CD4-positive, alpha-beta T cell (primary cell): ENCODE results near the gene PLXNB2. TPM values are rescaled to one million over a fixed set of nuclear protein-coding genes. Genes with fewer than 3 reads are reported as not detected.

Experiments
- ATAC-seq: fragments of 200-7000 bp; cut with Tn5 transposase; one replicate; pipeline ENCODE4 v1.10.0; 2022; ENCODE audit warnings: mild to moderate bottlenecking; ENCODE audit not compliant: poor library complexity
- CTCF ChIA-PET: fragments of 350-600 bp; sonication (Branson Sonifier 250); formaldehyde crosslinking; loops from one replicate; lab custom pipeline; 2021; ENCODE audit warnings: antibody characterized with exemption, inconsistent platforms; lab: Charles Lee
- POLR2A ChIA-PET: fragments of 350-600 bp; sonication (Branson Sonifier 250); formaldehyde crosslinking; loops from one replicate; lab custom pipeline; 2021; ENCODE audit warnings: antibody characterized with exemption, inconsistent platforms; lab: Charles Lee
- DNase-seq, 14 experiments: peaks; one replicate each; pipeline ENCODE4 v3.0.0-alpha.2; 2013 to 2020; ENCODE audit warnings: mixed read lengths in 2 of 14
- H3K27ac ChIP-seq, 2 donors: one replicate each; pipeline versions ENCODE4 v1.5.1 to v1.7.0; 2013; ENCODE audit warnings: low read length in 2 of 2, low read depth in 1 of 2, mild to moderate bottlenecking in 1 of 2
- H3K27me3 ChIP-seq, 2 experiments: 1 replicate in 1 of 2; 2 replicates in 1 of 2; pipeline versions ENCODE4 v1.6.1 to v1.7.0; 2013; ENCODE audit warnings: low read length in 2 of 2, control low read depth in 1 of 2, mild to moderate bottlenecking in 1 of 2, moderate library complexity in 1 of 2; ENCODE audit not compliant: insufficient read depth in 2 of 2, control insufficient read depth in 1 of 2
- H3K36me3 ChIP-seq: one replicate; pipeline ENCODE4 v1.6.1; 2013; ENCODE audit warnings: low read length, control low read depth; ENCODE audit not compliant: insufficient read depth
- H3K4me1 ChIP-seq: one replicate; pipeline ENCODE4 v1.6.1; 2013; ENCODE audit warnings: low read length, control low read depth; ENCODE audit not compliant: insufficient read depth
- H3K4me3 ChIP-seq: one replicate; pipeline ENCODE4 v1.5.1; 2013; ENCODE audit warnings: mild to moderate bottlenecking, low read length, moderate library complexity
- H3K9me3 ChIP-seq, 2 experiments: 1 replicate in 1 of 2; 2 replicates in 1 of 2; pipeline versions ENCODE4 v1.6.1 to v1.7.0; 2013; ENCODE audit warnings: low read length in 2 of 2, mild to moderate bottlenecking in 2 of 2, control low read depth in 1 of 2, moderate library complexity in 1 of 2; ENCODE audit not compliant: control insufficient read depth in 1 of 2, insufficient read depth in 1 of 2
- H3K27ac Mint-ChIP-seq: one replicate; pipeline ENCODE4 v1.8.0; 2020; ENCODE audit warnings: mixed read lengths
- H3K27me3 Mint-ChIP-seq: one replicate; pipeline ENCODE4 v1.8.0; 2021; ENCODE audit warnings: mixed read lengths
- H3K36me3 Mint-ChIP-seq: one replicate; pipeline ENCODE4 v1.8.0; 2021; ENCODE audit warnings: low read depth, mixed read lengths
- H3K4me1 Mint-ChIP-seq: one replicate; pipeline ENCODE4 v1.8.0; 2021; ENCODE audit warnings: low read depth, mixed read lengths
- H3K4me3 Mint-ChIP-seq: one replicate; pipeline ENCODE4 v1.8.0; 2020; ENCODE audit warnings: mild to moderate bottlenecking, mixed read lengths
- H3K9me3 Mint-ChIP-seq: one replicate; pipeline ENCODE4 v1.8.0; 2020; ENCODE audit warnings: mixed read lengths
- intact Hi-C, 2 experiments: fragments of 100-400 bp; cut with DNase I in 1 of 2; cut with micrococcal nuclease in 1 of 2; formaldehyde crosslinking; loops; one replicate each; pipeline versions ENCODE4 v1.15.1 to v1.9.0; 2023 to 2025; cut with DNase I, micrococcal nuclease
- total RNA-seq, 174 experiments: library from RNA in 2 of 174; stranded (reverse) in 2 of 174; gene quantifications; one replicate each; pipeline ENCODE4 v1.2.3 and lab custom pipeline; 2021 to 2026
- TF ChIP-seq, protein P1 (sequence below): fragments of 200-600 bp; IDR thresholded peaks from one replicate; pipeline ENCODE4 v1.8.0; 2022; ENCODE audit warnings: antibody characterized with exemption, mild to moderate bottlenecking

The PLXNB2 gene
- total RNA-seq, 2 experiments from 2014 or later, result 2.8 to 3.9 TPM

DNA sequence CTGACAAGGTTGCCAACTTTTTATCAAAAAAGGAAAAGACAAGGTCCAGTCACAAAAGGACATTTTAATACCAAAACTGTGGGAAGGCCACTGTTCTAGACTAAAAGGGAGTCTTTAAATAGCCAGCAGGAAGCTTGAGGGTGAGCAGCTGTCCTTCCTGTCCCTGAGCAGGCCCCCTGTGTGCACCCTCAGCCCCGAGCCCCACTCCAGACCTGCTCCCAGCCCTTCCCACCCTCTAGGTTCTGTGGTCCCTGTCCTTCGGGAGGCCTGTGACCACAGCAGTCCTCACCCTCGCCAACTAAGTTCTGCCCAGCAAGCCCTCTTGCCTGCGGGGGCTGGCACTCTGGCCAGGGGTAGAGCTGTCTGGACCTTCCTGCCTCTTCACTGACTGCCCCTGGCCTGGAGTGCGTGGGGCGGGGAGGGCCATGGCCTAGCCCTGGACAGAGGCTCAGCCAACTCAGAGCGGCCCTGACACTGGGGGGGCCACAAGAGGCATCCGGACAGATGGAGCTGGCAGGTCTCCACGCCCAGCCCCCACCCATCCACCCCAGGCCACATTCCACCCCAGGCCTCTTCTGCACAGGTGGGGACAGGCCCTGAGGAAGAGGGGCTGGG is 1.6 kb upstream of the PLXNB2 start:
- H3K27ac ChIP-seq, result no peak overlapping the region
- H3K4me3 Mint-ChIP-seq, result peak overlapping the region; percentile 54
- H3K27me3 Mint-ChIP-seq, result peaks cover 17% of the 10 kb centered on the region
- no peaks in the 10 kb centered on the region for H3K9me3 Mint-ChIP-seq
- H3K9me3 ChIP-seq, result peaks cover 0 to 14% of the 10 kb centered on the region in 2 experiments
- peaks cover 5% of the 10 kb centered on the region for H3K4me1 Mint-ChIP-seq
- no peaks in the 10 kb centered on the region for H3K36me3 Mint-ChIP-seq
- H3K27ac Mint-ChIP-seq, result no peak overlapping the region
- DNase-seq (no peak), ATAC-seq (no peak)
- H3K36me3 ChIP-seq, result peaks cover 2% of the 10 kb centered on the region
- intact Hi-C loops, result no loop called here
- ChIA-PET POLR2A (no interaction called here), CTCF (no interaction called here)
- TF ChIP-seq, protein P1, sequence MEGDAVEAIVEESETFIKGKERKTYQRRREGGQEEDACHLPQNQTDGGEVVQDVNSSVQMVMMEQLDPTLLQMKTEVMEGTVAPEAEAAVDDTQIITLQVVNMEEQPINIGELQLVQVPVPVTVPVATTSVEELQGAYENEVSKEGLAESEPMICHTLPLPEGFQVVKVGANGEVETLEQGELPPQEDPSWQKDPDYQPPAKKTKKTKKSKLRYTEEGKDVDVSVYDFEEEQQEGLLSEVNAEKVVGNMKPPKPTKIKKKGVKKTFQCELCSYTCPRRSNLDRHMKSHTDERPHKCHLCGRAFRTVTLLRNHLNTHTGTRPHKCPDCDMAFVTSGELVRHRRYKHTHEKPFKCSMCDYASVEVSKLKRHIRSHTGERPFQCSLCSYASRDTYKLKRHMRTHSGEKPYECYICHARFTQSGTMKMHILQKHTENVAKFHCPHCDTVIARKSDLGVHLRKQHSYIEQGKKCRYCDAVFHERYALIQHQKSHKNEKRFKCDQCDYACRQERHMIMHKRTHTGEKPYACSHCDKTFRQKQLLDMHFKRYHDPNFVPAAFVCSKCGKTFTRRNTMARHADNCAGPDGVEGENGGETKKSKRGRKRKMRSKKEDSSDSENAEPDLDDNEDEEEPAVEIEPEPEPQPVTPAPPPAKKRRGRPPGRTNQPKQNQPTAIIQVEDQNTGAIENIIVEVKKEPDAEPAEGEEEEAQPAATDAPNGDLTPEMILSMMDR, result no peak
- no peak overlapping the region for H3K4me3 ChIP-seq
- H3K27me3 ChIP-seq, result peaks cover 21 to 31% of the 10 kb centered on the region in 2 experiments
- peaks cover 28% of the 10 kb centered on the region for H3K4me1 ChIP-seq

DNA sequence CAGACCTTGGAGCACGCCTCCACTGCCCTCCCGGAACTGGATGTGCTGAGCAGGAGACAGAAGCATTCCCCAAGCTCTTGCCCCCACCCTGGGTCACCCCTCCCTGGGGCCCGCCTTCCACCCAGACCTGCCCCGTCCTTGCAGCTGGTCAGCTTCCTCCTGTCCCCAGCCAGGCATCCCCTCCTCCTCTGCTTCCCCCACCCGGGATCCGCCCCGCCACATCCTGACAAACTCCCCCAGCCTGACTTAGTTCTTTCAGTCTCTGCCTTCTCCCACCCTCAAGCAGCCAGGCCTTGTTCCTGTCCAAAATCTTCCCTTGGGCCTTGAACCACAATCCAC is 1.1 kb upstream of the PLXNB2 start:
- TF ChIP-seq, protein P1, result no peak
- H3K9me3 Mint-ChIP-seq, result no peaks in the 10 kb centered on the region
- CTCF ChIA-PET, result no interaction called here
- Histone ChIP-seq H3K27ac (no peak overlapping the region), H3K4me1 (peaks cover 22% of the 10 kb centered on the region), H3K4me3 (no peak overlapping the region), H3K36me3 (peaks cover 2% of the 10 kb centered on the region), H3K27me3 (peaks cover 24 to 36% of the 10 kb centered on the region in 2 experiments), H3K9me3 (peaks cover 0 to 18% of the 10 kb centered on the region in 2 experiments)
- no peak for ATAC-seq
- no peaks in the 10 kb centered on the region for H3K36me3 Mint-ChIP-seq
- POLR2A ChIA-PET, result no interaction called here
- H3K27me3 Mint-ChIP-seq, result peaks cover 17% of the 10 kb centered on the region
- peak overlapping the region; percentile 54 for H3K4me3 Mint-ChIP-seq
- no peak for DNase-seq
- H3K27ac Mint-ChIP-seq, result no peak overlapping the region
- peaks cover under 1% of the 10 kb centered on the region for H3K4me1 Mint-ChIP-seq
- intact Hi-C loops, result no loop called here

DNA sequence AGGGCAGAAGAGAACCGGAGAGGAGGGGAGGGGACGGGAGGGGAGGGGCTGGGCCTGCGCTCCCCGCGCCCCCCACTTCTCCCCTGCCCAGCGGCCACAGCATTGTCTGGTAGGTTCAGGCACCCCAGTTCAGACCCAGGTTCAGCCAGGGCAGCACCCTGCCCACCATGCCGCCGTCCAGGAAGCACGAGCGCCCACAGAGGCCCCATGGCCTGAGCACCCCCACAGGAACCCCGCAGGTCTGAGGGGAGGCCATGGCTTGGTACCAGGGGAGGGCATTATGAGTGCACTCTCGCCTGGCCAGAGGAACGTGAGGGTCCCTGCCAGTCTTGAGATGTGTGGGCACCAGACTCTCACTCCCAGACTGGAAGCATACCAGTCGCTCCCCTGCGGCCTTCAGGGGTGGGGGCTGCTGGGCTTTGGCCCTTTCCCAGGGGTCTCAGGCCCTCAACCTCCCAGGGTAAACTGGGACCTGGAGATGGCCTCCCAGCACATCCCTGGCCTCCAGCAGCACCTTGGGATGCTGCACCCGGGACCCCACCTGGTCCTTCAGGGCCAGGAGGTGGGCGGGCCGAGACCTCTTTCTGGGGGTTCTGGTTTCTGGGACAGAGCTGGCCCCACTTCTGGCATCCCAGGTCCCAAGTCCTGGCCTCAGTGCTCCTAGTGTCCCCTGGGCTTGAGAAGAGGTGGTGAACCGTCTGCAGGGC is 597 bp upstream of the PLXNB2 start:
- Mint-ChIP-seq H3K4me1 (no peaks in the 10 kb centered on the region), H3K27me3 (peaks cover 20% of the 10 kb centered on the region), H3K9me3 (no peaks in the 10 kb centered on the region), H3K36me3 (no peaks in the 10 kb centered on the region), H3K27ac (no peak overlapping the region), H3K4me3 (no peak overlapping the region)
- intact Hi-C loops, result no loop called here
- peaks cover 2% of the 10 kb centered on the region for H3K36me3 ChIP-seq
- H3K4me3 ChIP-seq, result no peak overlapping the region
- ChIA-PET POLR2A (no interaction called here), CTCF (no interaction called here)
- peaks cover 30 to 38% of the 10 kb centered on the region in 2 experiments for H3K27me3 ChIP-seq
- no peak for ATAC-seq
- peaks cover 18% of the 10 kb centered on the region for H3K4me1 ChIP-seq
- TF ChIP-seq, protein P1, result no peak
- no peak overlapping the region for H3K27ac ChIP-seq
- H3K9me3 ChIP-seq, result peaks cover 0 to 18% of the 10 kb centered on the region in 2 experiments
- DNase-seq, result no peak
